Endothelial cell of umbilical vein (primary cell): Measurements from ENCODE around the gene ATXN1. TPM values are rescaled to one million over a fixed set of nuclear protein-coding genes. Genes with fewer than 3 reads are reported as not detected.

Source experiments
- BruUV-seq: library from RNA; stranded (reverse); fragments of 400-500 nt; replicated peaks from 2 replicates; lab custom pipeline; 2021; lab: Mats Ljungman, UMichigan
- CTCF ChIA-PET: fragments of 300-600, 350-600 bp; sonication (Branson Sonifier 250); formaldehyde crosslinking; loops from one replicate; lab custom pipeline; 2021; ENCODE audit warnings: antibody characterized with exemption, inconsistent platforms; lab: Charles Lee
- POLR2A ChIA-PET: fragments of 300-600, 350-600 bp; sonication (Branson Sonifier 250); formaldehyde crosslinking; loops from one replicate; lab custom pipeline; 2021; ENCODE audit warnings: antibody characterized with exemption, inconsistent platforms; lab: Charles Lee
- DNase-seq: peaks from one replicate; pipeline ENCODE4 v3.0.0-alpha.2; 2011; ENCODE audit warnings: low read depth, low spot score
- FAIRE-seq: peaks from 2 replicates; lab custom pipeline; 2011; peaks lifted over from hg19 to GRCh38; lab: Jason Lieb, UNC
- H2AFZ ChIP-seq: 2 replicates; pipeline ENCODE4 v1.6.0; 2012; ENCODE audit warnings: low read depth, low read length, control low read depth, inconsistent platforms
- H3K27ac ChIP-seq: 2 replicates; pipeline ENCODE4 v1.5.1; 2011; ENCODE audit warnings: low read depth, mild to moderate bottlenecking, control low read depth, low read length, moderate library complexity; ENCODE audit not compliant: insufficient read depth
- H3K27me3 ChIP-seq, 2 experiments: 2 replicates each; pipeline versions ENCODE4 v1.6.0 to v1.6.1; 2011; ENCODE audit warnings: low read length in 2 of 2, mixed read lengths in 1 of 2; ENCODE audit not compliant: control insufficient read depth in 2 of 2, insufficient read depth in 2 of 2
- H3K36me3 ChIP-seq, 2 experiments: 2 replicates in 1 of 2; 3 replicates in 1 of 2; pipeline ENCODE4 v1.5.1; 2011; ENCODE audit warnings: low read length in 2 of 2, mild to moderate bottlenecking in 1 of 2, moderate library complexity in 1 of 2; ENCODE audit not compliant: control insufficient read depth in 2 of 2, insufficient read depth in 2 of 2; ENCODE audit errors: extremely low read depth in 1 of 2
- H3K4me1 ChIP-seq: 3 replicates; pipeline ENCODE4 v1.5.1; 2011; ENCODE audit warnings: mild to moderate bottlenecking, low read length; ENCODE audit not compliant: control insufficient read depth, insufficient read depth; ENCODE audit errors: extremely low read depth
- H3K4me2 ChIP-seq: 2 replicates; pipeline ENCODE4 v1.6.1; 2011; ENCODE audit warnings: low read length, control low read depth, mixed read lengths; ENCODE audit not compliant: insufficient read depth
- H3K4me3 ChIP-seq, 3 experiments: fragments of 200-600 bp in 1 of 3; sonication (generic), shearing (Covaris generic) in 1 of 3; replicated peaks in 1 of 3; 2 replicates each; pipeline ENCODE4 v1.5.1; 2011 to 2016; ENCODE audit warnings: control low read depth in 3 of 3, low read length in 3 of 3, mild to moderate bottlenecking in 2 of 3, inconsistent platforms in 1 of 3, low read depth in 1 of 3, moderate library complexity in 1 of 3; ENCODE audit not compliant: insufficient read depth in 1 of 3
- H3K79me2 ChIP-seq: 2 replicates; pipeline ENCODE4 v1.6.0; 2012; ENCODE audit warnings: low read length, inconsistent platforms; ENCODE audit not compliant: control insufficient read depth, insufficient read depth
- H3K9ac ChIP-seq: replicated peaks from 2 replicates; pipeline ENCODE3; 2011; ENCODE audit warnings: low read length, control low read depth; ENCODE audit not compliant: insufficient read depth; ENCODE audit errors: extremely low read depth
- H3K9me1 ChIP-seq: replicated peaks from 3 replicates; pipeline ENCODE4 v1.6.0; 2011; ENCODE audit warnings: mild to moderate bottlenecking, low read length; ENCODE audit not compliant: control insufficient read depth, insufficient read depth; ENCODE audit errors: extremely low read depth
- H3K9me3 ChIP-seq: replicated peaks from 2 replicates; pipeline ENCODE4 v1.5.1; 2012; ENCODE audit warnings: low read length, inconsistent platforms; ENCODE audit not compliant: control insufficient read depth, insufficient read depth
- H4K20me1 ChIP-seq: replicated peaks from 2 replicates; pipeline ENCODE3; 2011; ENCODE audit warnings: mild to moderate bottlenecking, low read length; ENCODE audit not compliant: control insufficient read depth, insufficient read depth; ENCODE audit errors: extremely low read depth
- CTCF ChIP-seq, 2 donors: IDR thresholded peaks; 1 replicate in 1 of 2; 2 replicates in 1 of 2; pipeline ENCODE4 v1.5.1; 2011; ENCODE audit warnings: low read length in 2 of 2, mild to moderate bottlenecking in 2 of 2, moderate library complexity in 2 of 2, control low read depth in 1 of 2, inconsistent platforms in 1 of 2, low read depth in 1 of 2; ENCODE audit not compliant: insufficient read depth in 1 of 2; ENCODE audit errors: extremely low read depth in 1 of 2
- EZH2 ChIP-seq: IDR thresholded peaks from 2 replicates; pipeline ENCODE4 v1.6.1; 2012; ENCODE audit warnings: borderline replicate concordance, low read depth, mild to moderate bottlenecking, moderate library complexity, low read length, inconsistent platforms; ENCODE audit not compliant: severe bottlenecking
- FOS ChIP-seq: IDR thresholded peaks from 2 replicates; pipeline ENCODE4 v1.6.1; 2011; ENCODE audit warnings: mild to moderate bottlenecking, low read length, moderate library complexity, borderline replicate concordance; ENCODE audit not compliant: insufficient read depth
- GATA2 ChIP-seq: IDR thresholded peaks from 2 replicates; pipeline ENCODE4 v1.7.0; 2011; ENCODE audit warnings: low read depth, mild to moderate bottlenecking, moderate library complexity, mixed read lengths, low read length; ENCODE audit not compliant: insufficient read length, insufficient read depth
- JUN ChIP-seq: IDR thresholded peaks from 2 replicates; pipeline ENCODE4 v1.6.1; 2011; ENCODE audit warnings: borderline replicate concordance, low read depth; ENCODE audit not compliant: insufficient read length, insufficient read depth
- MYC ChIP-seq: IDR thresholded peaks from one replicate; pipeline ENCODE4 v1.6.1; 2011; ENCODE audit warnings: mild to moderate bottlenecking, low read depth, low read length
- POLR2A ChIP-seq: IDR thresholded peaks from 2 replicates; pipeline ENCODE4 v1.6.1; 2012; ENCODE audit warnings: low read depth, mild to moderate bottlenecking, control low read depth, low read length
- POLR2AphosphoS5 ChIP-seq: IDR thresholded peaks from 2 replicates; pipeline ENCODE4 v1.6.1; 2012; ENCODE audit warnings: low read depth, mild to moderate bottlenecking, control low read depth, low read length, moderate library complexity; ENCODE audit not compliant: insufficient read depth
- dilution Hi-C: fragments of 300-500 bp; cut with MboI; formaldehyde crosslinking; loops from one replicate; pipeline ENCODE4 v1.15.0; 2019; ENCODE audit warnings: low sequenced_read_pairs; ENCODE audit not compliant: extremely low pct_ligation_motif_present
- intact Hi-C: fragments of 100-400 bp; cut with micrococcal nuclease; formaldehyde crosslinking; loops from one replicate; pipeline ENCODE4 v1.10.0; 2022
- polyA plus RNA-seq, 4 experiments: library from polyadenylated mRNA; depleted of rRNA in 3 of 4; stranded (reverse) in 3 of 4; unstranded in 1 of 4; fragments of >200 nt; gene quantifications; 2 replicates each; pipeline versions ENCODE4 v1.2.1 to v1.2.3, GENCODE V29; 2011 to 2012; ENCODE audit warnings: missing spikeins in 1 of 4
- total RNA-seq: library from RNA; stranded (reverse); gene quantifications from 2 replicates; pipeline ENCODE4 v1.2.3, GENCODE V29; 2021

The ATXN1 gene
- total and polyA plus RNA-seq, 2 donors (not counting 3 experiments of a cell fraction or from before 2014, with no cell fraction given): 16.4 to 33.0 TPM

DNA sequence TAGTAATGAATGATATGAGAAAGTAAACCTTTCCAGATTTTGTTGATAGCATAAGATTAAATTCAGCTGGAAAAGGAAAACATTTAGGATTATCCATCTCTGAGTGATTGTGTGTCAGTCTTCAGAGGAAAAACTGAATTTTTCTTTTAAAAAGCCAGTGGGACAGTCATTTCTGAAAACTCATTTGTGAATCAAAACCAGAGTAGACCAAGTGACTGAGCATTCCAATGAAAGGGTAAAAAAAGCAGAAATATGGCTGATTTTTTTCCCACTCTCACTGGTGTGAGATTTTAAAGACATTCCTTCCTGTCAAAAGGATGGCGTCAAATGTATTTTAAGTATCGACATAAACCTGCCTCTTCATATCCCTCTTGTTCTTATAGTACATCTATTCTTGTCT, 308.9 kb downstream of the ATXN1 start:
- Histone ChIP-seq H3K4me2 (no peak overlapping the region), H3K9me1 (no peaks in the 10 kb centered on the region), H3K27ac (no peak overlapping the region), H3K9me3 (no peaks in the 10 kb centered on the region), H3K79me2 (no peaks in the 10 kb centered on the region), H3K36me3 (no peaks in the 10 kb centered on the region), H3K9ac (no peak overlapping the region), H3K4me1 (no peaks in the 10 kb centered on the region), H3K27me3 (no peaks in the 10 kb centered on the region), H2AFZ (no peak overlapping the region), H4K20me1 (no peaks in the 10 kb centered on the region), H3K4me3 (no peak overlapping the region)
- FAIRE-seq (no peak), DNase-seq (no peak)
- ChIA-PET POLR2A (no interaction called here), CTCF (no interaction called here)
- no peak for TF ChIP-seq EZH2
- no peak for TF ChIP-seq POLR2A
- TF ChIP-seq GATA2: no peak
- TF ChIP-seq FOS: no peak
- no peak for TF ChIP-seq MYC
- no TSS peak for BruUV-seq
- dilution Hi-C loops (no loop called here), intact Hi-C loops (no loop called here)

GRCh38 chr6:16450821-16451220, 310.4 kb downstream of the ATXN1 start:
- Histone ChIP-seq H3K4me2 (no peak overlapping the region), H3K27ac (no peak overlapping the region), H2AFZ (no peak overlapping the region), H3K27me3 (no peaks in the 10 kb centered on the region), H3K9me3 (no peaks in the 10 kb centered on the region), H3K79me2 (no peaks in the 10 kb centered on the region), H4K20me1 (no peaks in the 10 kb centered on the region), H3K36me3 (no peaks in the 10 kb centered on the region), H3K4me1 (no peaks in the 10 kb centered on the region), H3K9me1 (no peaks in the 10 kb centered on the region), H3K9ac (no peak overlapping the region), H3K4me3 (no peak overlapping the region)
- no peak for DNase-seq
- ChIA-PET POLR2A (no interaction called here), CTCF (interaction anchor here (1.4 kb wide), 1 partner anchor 10 kb away, joined by 3 read pairs; no protein-coding TSS in a partner anchor)
- dilution Hi-C loops: no loop called here
- no TSS peak for BruUV-seq
- no peak for TF ChIP-seq POLR2A
- TF ChIP-seq CTCF (IDR thresholded peaks at IDR 0.05; ENCODE audit: extremely low read depth in 1 of 2, insufficient read depth in 1 of 2, low read depth in 1 of 2, low read length in 2 of 2): no peak
- no peak for TF ChIP-seq MYC
- no peak for TF ChIP-seq FOS
- no peak for TF ChIP-seq POLR2AphosphoS5
- no peak for TF ChIP-seq JUN
- no peak for TF ChIP-seq EZH2
- no peak for TF ChIP-seq GATA2
- FAIRE-seq: no peak
- intact Hi-C loops: no loop called here
